ENCODE data around the gene YDJC.

GRCh38 chr22:21605887-21606564 lies 23.8 kb downstream of the YDJC start:
- TF ChIP-seq FOXK2 (IDR thresholded peaks at IDR 0.05) = no peak
- TF ChIP-seq FOXA1 (IDR thresholded peaks at IDR 0.05) = no peak
- TF ChIP-seq BHLHE40 (IDR thresholded peaks at IDR 0.05; ENCODE audit: borderline replicate concordance) = no peak
- TF ChIP-seq SP1 (IDR thresholded peaks at IDR 0.05) = no peak
- no peak for TF ChIP-seq PKNOX1 (IDR thresholded peaks at IDR 0.05)
- no peak for TF ChIP-seq ELF4 (IDR thresholded peaks at IDR 0.05)
- TF ChIP-seq NFRKB (IDR thresholded peaks at IDR 0.05) = no peak
- TF ChIP-seq LEF1 (IDR thresholded peaks at IDR 0.05; ENCODE audit: borderline replicate concordance) = no peak
- TF ChIP-seq ZNF384 (IDR thresholded peaks at IDR 0.05) = no peak
- TF ChIP-seq TARDBP (IDR thresholded peaks at IDR 0.05) = no peak
- TF ChIP-seq HDGF (IDR thresholded peaks at IDR 0.05; ENCODE audit: borderline replicate concordance) = no peak

Data from HEK293T (cell line).